ENCODE data around the gene FES. TPM values are rescaled to one million over a fixed set of nuclear protein-coding genes. Genes with fewer than 3 reads are reported as not detected.
"Not testable (repeated sequence)": the region's sequence is repeated elsewhere in the genome, so short reads cannot be mapped to it uniquely, and the experiment has no call there.

Gene FES
- total and polyA plus RNA-seq, 10 of the 15 experiments (the other 5 are each of a cell fraction or from before 2014, with no cell fraction given): 0.07 to 23.9 (median 9.9) TPM

GRCh38 chr15:90874986-90875385, 9.3 kb upstream of the FES start:
- ATAC-seq; H3K4me3 ChIP-seq; RAD21 ChIA-PET (ENCODE audit: unreplicated experiment); H3K27ac ChIP-seq (ENCODE audit: control insufficient read depth, insufficient read depth); DNase-seq (ENCODE audit: low read depth, low spot score); H3K27me3 ChIP-seq (replicated peaks in 1 of 2; ENCODE audit: control insufficient read depth in 2 of 2, insufficient read depth in 2 of 2, low read length in 1 of 2); FAIRE-seq; H4K20me1 ChIP-seq (ENCODE audit: control insufficient read depth, insufficient read depth); H2AFZ ChIP-seq (ENCODE audit: control insufficient read depth, low read depth, low read length); H3K4me2 ChIP-seq (ENCODE audit: control insufficient read depth, insufficient read depth); BruUV-seq (replicated peaks); H3K9me3 ChIP-seq (replicated peaks; ENCODE audit: control insufficient read depth, insufficient read depth, low read length); in situ Hi-C loops (cut with MboI); H3K9ac ChIP-seq (ENCODE audit: control insufficient read depth, insufficient read depth, low read length): not testable (repeated sequence)
- peaks cover 18% of the 10 kb centered on the region for H3K4me1 ChIP-seq (ENCODE audit: control insufficient read depth, insufficient read depth, low read length)
- 92% methylated on average over 8 of the region's 9 CpGs for WGBS (ENCODE audit: insufficient coverage, insufficient replicate concordance, low lambda C conversion rate, missing lambda C conversion rate)
- intact Hi-C loops (cut with micrococcal nuclease; ENCODE audit: unreplicated experiment): loop anchor here (5.0 kb wide), 3 partner anchors 43 to 158 kb away; partner anchors contain the start of gene BLM
- peaks cover 17 to 29% of the 10 kb centered on the region in 2 experiments; a peak in 3 of 4 replicates for H3K36me3 ChIP-seq (ENCODE audit: control insufficient read depth in 2 of 2, insufficient read depth in 2 of 2, low read length in 1 of 2)
- ChIA-PET POLR2A (interaction anchor here (1.9 kb wide), 1 partner anchor 158 kb away, joined by 4 read pairs; the partner anchor contains the start of gene BLM), CTCF (interaction anchor here (1.3 kb wide), 1 partner anchor 10 kb away, joined by 4 read pairs; the partner anchor contains the start of gene FES), SMC1A (ENCODE audit: uncharacterized antibody, unreplicated experiment) (interaction anchor here (2.0 kb wide), 1 partner anchor 11 kb away, joined by 8 read pairs; no protein-coding TSS in a partner anchor)
- peaks cover 29% of the 10 kb centered on the region for H3K79me2 ChIP-seq (ENCODE audit: control insufficient read depth, insufficient read depth, low read length)

GRCh38 chr15:90875549-90875981, 8.7 kb upstream of the FES start:
- DNase-seq (ENCODE audit: low read depth, low spot score): no peak
- Histone ChIP-seq H3K4me3 (no peak overlapping the region), H3K79me2 (ENCODE audit: control insufficient read depth, insufficient read depth, low read length) (peaks cover 29% of the 10 kb centered on the region), H3K27ac (ENCODE audit: control insufficient read depth, insufficient read depth) (no peak overlapping the region), H3K27me3 (replicated peaks in 1 of 2; ENCODE audit: control insufficient read depth in 2 of 2, insufficient read depth in 2 of 2, low read length in 1 of 2) (no peaks in the 10 kb centered on the region), H3K4me2 (ENCODE audit: control insufficient read depth, insufficient read depth) (no peak overlapping the region), H4K20me1 (ENCODE audit: control insufficient read depth, insufficient read depth) (peaks cover 4% of the 10 kb centered on the region; the same call in 1 of the 2 replicates), H3K9ac (ENCODE audit: control insufficient read depth, insufficient read depth, low read length) (no peak overlapping the region), H2AFZ (ENCODE audit: control insufficient read depth, low read depth, low read length) (no peak overlapping the region), H3K36me3 (ENCODE audit: control insufficient read depth in 2 of 2, insufficient read depth in 2 of 2, low read length in 1 of 2) (peaks cover 17 to 32% of the 10 kb centered on the region in 2 experiments; a peak in 3 of 4 replicates), H3K4me1 (ENCODE audit: control insufficient read depth, insufficient read depth, low read length) (peaks cover 12% of the 10 kb centered on the region), H3K9me3 (replicated peaks; ENCODE audit: control insufficient read depth, insufficient read depth, low read length) (no peaks in the 10 kb centered on the region)
- ChIA-PET SMC1A (ENCODE audit: uncharacterized antibody, unreplicated experiment) (no interaction called here), RAD21 (ENCODE audit: unreplicated experiment) (no interaction called here), POLR2A (no interaction called here), CTCF (interaction anchor here (1.3 kb wide), 1 partner anchor 9 kb away, joined by 4 read pairs; the partner anchor contains the start of gene FES)
- intact Hi-C loops (cut with micrococcal nuclease; ENCODE audit: unreplicated experiment): no loop called here
- in situ Hi-C loops (cut with MboI): no loop called here
- BruUV-seq (replicated peaks): no TSS peak
- FAIRE-seq: no peak
- 96% methylated on average over 8 of the region's 12 CpGs for WGBS (ENCODE audit: insufficient coverage, insufficient replicate concordance, low lambda C conversion rate, missing lambda C conversion rate)
- no peak for ATAC-seq
- TF ChIP-seq BCL3 (IDR thresholded peaks at IDR 0.05; ENCODE audit: borderline replicate concordance, insufficient read depth, low read depth, low read length, poor library complexity, severe bottlenecking) (no peak), SMAD1 (IDR thresholded peaks at IDR 0.05; ENCODE audit: low read depth, partially characterized antibody) (no peak), E2F8 (IDR thresholded peaks at IDR 0.05; ENCODE audit: low read depth, partially characterized antibody) (no peak), WRNIP1 (IDR thresholded peaks at IDR 0.05; ENCODE audit: borderline replicate concordance, low read depth, low read length) (no peak), PML (IDR thresholded peaks at IDR 0.05; ENCODE audit: low read length) (no peak), SIX5 (IDR thresholded peaks at IDR 0.05; ENCODE audit: low read depth, low read length, severe bottlenecking) (no peak), EED (IDR thresholded peaks at IDR 0.05; ENCODE audit: low read depth) (no peak), RELB (IDR thresholded peaks at IDR 0.05; ENCODE audit: low read depth) (no peak), FOXK2 (IDR thresholded peaks at IDR 0.05) (no peak)

All from GM12878 (cell line).